Neutrophil (primary cell): Measurements from ENCODE around the gene TMEM223.
A peak's percentile ranks its signal among the peaks of the same experiment; 100 is the strongest.
"Not testable (repeated sequence)": the region's sequence is repeated elsewhere in the genome, so short reads cannot be mapped to it uniquely, and the experiment has no call there.

Source experiments
- H3K27ac ChIP-seq: fragments of 200-600 bp; sonication (generic); 2 replicates; pipeline ENCODE4 v1.5.1; 2016; ENCODE audit warnings: mild to moderate bottlenecking, moderate library complexity
- H3K27me3 ChIP-seq: fragments of 200-600 bp; sonication (generic); 2 replicates; pipeline ENCODE4 v1.6.0; 2016; ENCODE audit warnings: mild to moderate bottlenecking
- H3K36me3 ChIP-seq: fragments of 200-600 bp; sonication (generic); 2 replicates; pipeline ENCODE4 v1.5.1; 2017
- H3K4me1 ChIP-seq, 2 experiments: fragments of 200-600 bp in 1 of 2; sonication (generic) in 1 of 2; 1 replicate in 1 of 2; 2 replicates in 1 of 2; pipeline versions ENCODE4 v1.5.1 to v1.6.1; 2013 to 2016; ENCODE audit warnings: low read depth in 1 of 2, low read length in 1 of 2, mild to moderate bottlenecking in 1 of 2, moderate library complexity in 1 of 2; ENCODE audit not compliant: control insufficient read depth in 1 of 2, insufficient read depth in 1 of 2
- H3K4me3 ChIP-seq, 2 experiments: fragments of 200-600 bp in 1 of 2; sonication (generic) in 1 of 2; 1 replicate in 1 of 2; 2 replicates in 1 of 2; pipeline ENCODE4 v1.5.1; 2013 to 2016; ENCODE audit warnings: low read depth in 1 of 2, low read length in 1 of 2, mild to moderate bottlenecking in 1 of 2, moderate library complexity in 1 of 2
- H3K9me3 ChIP-seq: fragments of 200-600 bp; sonication (generic); 2 replicates; pipeline ENCODE4 v1.5.1; 2016
- CTCF ChIP-seq: fragments of 200-600 bp; sonication (generic); IDR thresholded peaks from 2 replicates; pipeline ENCODE4 v1.5.1; 2016; ENCODE audit warnings: antibody characterized with exemption

TMEM223 gene

GRCh38 chr11:62771144-62772021, 20.4 kb downstream of the TMEM223 start, which contains the start of gene TAF6L:
Gene TAF6L (plus strand): TSS chr11:62771396. CDS start chr11:62775784, 4,388 bp downstream.
- H3K36me3 ChIP-seq: peaks cover 10% of the 10 kb centered on the region
- H3K4me1 ChIP-seq: peaks cover 29 to 31% of the 10 kb centered on the region in 2 experiments
- peak within 1 kb of the TSS; percentile 86 for H3K27ac ChIP-seq
- peak within 1 kb of the TSS; percentile 67 to 84 for H3K4me3 ChIP-seq
- no peak for TF ChIP-seq CTCF
- H3K27me3 ChIP-seq: no peaks in the 10 kb centered on the region
- no peaks in the 10 kb centered on the region for H3K9me3 ChIP-seq

- Histone ChIP-seq H3K27ac (peak overlapping the region; percentile 86), H3K27me3 (no peaks in the 10 kb centered on the region), H3K4me1 (peaks cover 29 to 31% of the 10 kb centered on the region in 2 experiments), H3K4me3 (peak overlapping the region; percentile 67 to 84), H3K36me3 (peaks cover 16% of the 10 kb centered on the region), H3K9me3 (no peaks in the 10 kb centered on the region)
- no peak for TF ChIP-seq CTCF
Observed at GRCh38 chr11:62770778-62771143, 21.0 kb downstream of the TMEM223 start.

GRCh38 chr11:62760867-62761227, 31.0 kb downstream of the TMEM223 start:
- H3K27ac ChIP-seq: peak overlapping the region; percentile 86
- H3K9me3 ChIP-seq, H3K36me3 ChIP-seq, H3K27me3 ChIP-seq: not testable (repeated sequence)
- peaks cover 17 to 19% of the 10 kb centered on the region in 2 experiments for H3K4me1 ChIP-seq
- H3K4me3 ChIP-seq: peak overlapping the region; percentile 80 to 98

GRCh38 chr11:62757846-62758788, 33.7 kb downstream of the TMEM223 start:
- Histone ChIP-seq H3K27ac (no peak overlapping the region), H3K4me1 (peaks cover 29 to 30% of the 10 kb centered on the region in 2 experiments), H3K4me3 (no peak overlapping the region), H3K27me3 (no peaks in the 10 kb centered on the region), H3K36me3 (no peaks in the 10 kb centered on the region), H3K9me3 (no peaks in the 10 kb centered on the region)
- no peak for TF ChIP-seq CTCF

- Histone ChIP-seq H3K4me1 (peaks cover 14 to 18% of the 10 kb centered on the region in 2 experiments), H3K27ac (no peak overlapping the region), H3K36me3 (no peaks in the 10 kb centered on the region), H3K4me3 (peak overlapping the region in 1 of 2 experiments; percentile 92), H3K9me3 (no peaks in the 10 kb centered on the region), H3K27me3 (no peaks in the 10 kb centered on the region)
- no peak for TF ChIP-seq CTCF
Observed at GRCh38 chr11:62755086-62755615, 36.7 kb downstream of the TMEM223 start.
